ENCODE data around the gene DPF3.

Gene DPF3

DNA sequence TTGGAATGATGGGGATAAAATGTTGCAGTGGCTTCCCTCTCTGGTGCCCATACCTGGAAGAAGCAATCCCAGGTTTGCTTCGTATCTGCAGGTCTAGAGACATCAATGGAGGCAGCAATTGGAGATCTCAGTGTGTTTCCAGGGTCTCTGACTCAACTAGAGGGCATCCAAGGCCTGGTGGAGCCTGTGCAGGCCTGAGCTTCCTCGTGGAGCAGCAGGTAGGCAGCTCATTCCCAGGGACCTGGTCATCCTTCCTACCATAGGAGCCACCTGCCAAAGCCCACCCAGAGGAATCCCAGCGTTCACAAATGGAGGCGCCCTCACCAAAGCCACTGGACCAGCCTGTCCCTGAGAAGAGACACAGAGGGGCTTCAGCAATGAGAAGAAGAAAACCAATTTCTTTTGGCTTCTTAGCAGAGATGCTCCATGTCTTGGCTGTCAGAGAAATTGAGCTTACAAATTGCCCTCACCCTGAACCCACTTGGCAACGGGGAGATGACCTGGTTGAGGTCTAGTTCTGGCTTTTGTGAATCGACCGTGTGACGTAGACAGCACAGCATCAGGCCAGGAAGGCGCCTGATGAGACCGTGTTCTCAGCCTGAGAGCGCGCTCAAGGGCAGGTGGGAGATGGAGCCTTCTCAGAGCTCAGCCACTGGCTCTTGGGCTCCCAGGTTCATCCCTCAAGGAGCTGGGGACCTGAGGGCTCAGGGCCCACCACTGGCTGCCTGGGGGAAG, 283.6 kb downstream of the DPF3 start:
- H3K9me3 ChIP-seq (ENCODE audit: insufficient read depth, low read length): no peaks in the 10 kb centered on the region
- no peaks in the 10 kb centered on the region for H3K36me3 ChIP-seq (ENCODE audit: low read length)
- H3F3A ChIP-seq (ENCODE audit: insufficient read depth): no peaks in the 10 kb centered on the region
- H4K20me1 ChIP-seq (ENCODE audit: low read depth, low read length): no peaks in the 10 kb centered on the region
- TF ChIP-seq CTCF (IDR thresholded peaks at IDR 0.05; ENCODE audit: insufficient read depth, low read length, poor library complexity, severe bottlenecking) (no peak), EZH2phosphoT487 (conservative IDR thresholded peaks at IDR 0.05; ENCODE audit: low read length) (no peak)
- no peak overlapping the region for H3K4me2 ChIP-seq (ENCODE audit: low read depth, low read length, poor library complexity, severe bottlenecking)
- H3K27ac ChIP-seq (ENCODE audit: low read depth, low read length): no peak overlapping the region
- H2AFZ ChIP-seq (ENCODE audit: low read depth, low read length, severe bottlenecking): no peak overlapping the region
- no peak overlapping the region for H3K9ac ChIP-seq (ENCODE audit: low read length)
- H3K4me3 ChIP-seq (ENCODE audit: insufficient read depth, low read length, poor library complexity, severe bottlenecking): no peak overlapping the region
- no peaks in the 10 kb centered on the region for H3K9me2 ChIP-seq (replicated peaks; ENCODE audit: insufficient read depth, low read length)
- no peaks in the 10 kb centered on the region for H3K79me2 ChIP-seq (ENCODE audit: insufficient read depth, low read length)
- no peaks in the 10 kb centered on the region for H3K27me3 ChIP-seq (ENCODE audit: low read length)

DNA sequence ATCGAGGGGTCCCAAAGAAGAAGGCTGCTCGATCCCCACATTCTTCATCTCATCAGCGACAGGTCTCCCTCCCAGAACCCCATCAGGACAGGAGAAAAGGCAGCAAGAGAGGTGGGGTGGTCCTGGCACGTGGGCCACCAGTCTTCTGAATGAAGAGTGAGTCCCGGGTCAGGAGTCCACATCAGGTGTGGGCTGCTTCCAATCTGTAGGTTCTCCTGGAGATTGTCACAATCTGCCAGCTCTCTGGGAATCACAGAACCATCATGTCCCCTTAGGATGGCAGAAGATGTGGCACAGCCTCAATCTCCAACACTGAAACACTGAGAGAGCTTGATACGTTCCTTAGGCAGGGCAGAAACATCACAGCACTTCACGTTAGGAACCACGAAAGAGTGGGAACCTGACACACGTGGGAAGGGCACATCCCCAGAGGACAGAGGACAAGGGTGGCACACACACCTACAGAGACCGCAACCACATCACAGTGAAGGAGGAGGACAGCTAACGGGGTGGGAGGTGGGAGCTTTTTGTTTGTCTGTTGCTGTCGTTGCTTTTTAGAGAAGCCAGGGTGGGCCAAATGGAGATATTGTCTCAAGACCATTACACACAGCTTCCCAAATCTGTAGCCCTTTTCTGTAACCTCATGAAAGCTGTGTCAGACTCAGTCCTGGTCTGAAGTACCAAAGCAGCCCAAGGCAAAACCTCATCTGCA, 284.5 kb downstream of the DPF3 start:
- H3K4me2 ChIP-seq (ENCODE audit: low read depth, low read length, poor library complexity, severe bottlenecking): no peak overlapping the region
- H2AFZ ChIP-seq (ENCODE audit: low read depth, low read length, severe bottlenecking): no peak overlapping the region

DNA sequence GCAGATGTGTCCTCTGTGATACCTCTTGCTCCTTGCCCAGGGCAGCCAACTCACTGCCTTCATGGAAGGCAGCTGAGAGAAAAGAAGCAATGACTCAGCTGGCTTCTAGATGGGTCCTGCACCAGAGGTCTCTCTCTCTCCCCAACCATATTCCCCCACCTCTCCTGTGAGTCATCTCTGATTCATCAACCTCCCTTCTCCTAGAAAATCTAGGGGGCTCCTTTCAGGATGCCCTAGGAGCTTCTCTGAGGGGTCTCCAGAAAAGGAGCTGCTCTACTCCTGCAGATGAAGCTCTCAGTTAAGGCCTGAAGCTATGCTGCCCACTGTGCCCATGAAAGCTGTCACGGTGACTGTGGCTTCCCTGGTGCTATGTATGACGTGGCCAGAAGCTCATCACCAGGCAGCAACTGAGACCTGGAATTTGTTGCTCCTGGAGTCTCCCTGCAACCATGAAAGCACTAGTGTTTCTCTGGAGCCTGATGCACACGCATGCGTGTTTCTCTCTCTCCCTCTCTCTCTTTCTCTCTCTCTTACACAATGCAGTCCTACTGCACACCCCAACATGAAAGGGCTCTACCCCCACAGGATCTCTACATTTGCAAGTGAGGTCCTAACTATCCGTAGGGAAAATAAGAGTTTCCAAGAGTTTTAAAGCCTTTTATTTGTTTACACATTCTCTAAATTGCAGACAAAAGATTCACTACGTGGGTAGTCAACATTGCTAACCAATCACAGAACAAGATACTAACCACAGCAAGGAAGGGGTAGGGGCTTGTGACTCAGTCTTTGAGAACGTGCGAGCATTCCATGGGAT, 285.3 kb downstream of the DPF3 start:
- no peaks in the 10 kb centered on the region for H3K79me2 ChIP-seq (ENCODE audit: insufficient read depth, low read length)
- H3F3A ChIP-seq (ENCODE audit: insufficient read depth): no peaks in the 10 kb centered on the region
- H2AFZ ChIP-seq (ENCODE audit: low read depth, low read length, severe bottlenecking): no peak overlapping the region
- TF ChIP-seq CTCF (IDR thresholded peaks at IDR 0.05; ENCODE audit: insufficient read depth, low read length, poor library complexity, severe bottlenecking): no peak
- TF ChIP-seq EZH2phosphoT487 (conservative IDR thresholded peaks at IDR 0.05; ENCODE audit: low read length): no peak
- no peak overlapping the region for H3K9ac ChIP-seq (ENCODE audit: low read length)
- no peak overlapping the region for H3K4me2 ChIP-seq (ENCODE audit: low read depth, low read length, poor library complexity, severe bottlenecking)
- H3K4me3 ChIP-seq (ENCODE audit: insufficient read depth, low read length, poor library complexity, severe bottlenecking): no peak overlapping the region
- no peaks in the 10 kb centered on the region for H3K9me2 ChIP-seq (replicated peaks; ENCODE audit: insufficient read depth, low read length)
- no peaks in the 10 kb centered on the region for H4K20me1 ChIP-seq (ENCODE audit: low read depth, low read length)
- H3K36me3 ChIP-seq (ENCODE audit: low read length): no peaks in the 10 kb centered on the region
- no peaks in the 10 kb centered on the region for H3K9me3 ChIP-seq (ENCODE audit: insufficient read depth, low read length)
- H3K27ac ChIP-seq (ENCODE audit: low read depth, low read length): no peak overlapping the region
- no peaks in the 10 kb centered on the region for H3K27me3 ChIP-seq (ENCODE audit: low read length)

More for the DNA sequence above, 284.5 kb downstream of the DPF3 start:
- Histone ChIP-seq H3K27me3 (ENCODE audit: low read length) (no peaks in the 10 kb centered on the region), H4K20me1 (ENCODE audit: low read depth, low read length) (no peaks in the 10 kb centered on the region), H3K27ac (ENCODE audit: low read depth, low read length) (no peak overlapping the region), H3K9me2 (replicated peaks; ENCODE audit: insufficient read depth, low read length) (no peaks in the 10 kb centered on the region), H3K9me3 (ENCODE audit: insufficient read depth, low read length) (no peaks in the 10 kb centered on the region), H3K36me3 (ENCODE audit: low read length) (no peaks in the 10 kb centered on the region), H3K4me3 (ENCODE audit: insufficient read depth, low read length, poor library complexity, severe bottlenecking) (no peak overlapping the region), H3K9ac (ENCODE audit: low read length) (no peak overlapping the region), H3K79me2 (ENCODE audit: insufficient read depth, low read length) (no peaks in the 10 kb centered on the region), H3F3A (ENCODE audit: insufficient read depth) (no peaks in the 10 kb centered on the region)
- no peak for TF ChIP-seq EZH2phosphoT487 (conservative IDR thresholded peaks at IDR 0.05; ENCODE audit: low read length)
- no peak for TF ChIP-seq CTCF (IDR thresholded peaks at IDR 0.05; ENCODE audit: insufficient read depth, low read length, poor library complexity, severe bottlenecking)
